GM20431 (cell line): ENCODE measurements around the gene PSENEN.

ENCODE experiments used
- in situ Hi-C: fragments of 300-500 bp; cut with MseI, MboI; formaldehyde crosslinking; loops from one replicate; pipeline ENCODE4 v1.15.0; 2020; ENCODE audit warnings: low sequenced_read_pairs; ENCODE audit not compliant: unreplicated experiment

PSENEN gene

GRCh38 chr19:35745328-35746086 lies at the start of gene PSENEN, which contains the start of gene U2AF1L4:
Gene PSENEN (plus strand): TSS chr19:35745651. CDS start chr19:35745931, 280 bp downstream.
Gene U2AF1L4 (minus strand): TSS chr19:35745418. CDS start chr19:35745391, 27 bp downstream.
- in situ Hi-C loops, result no loop called here

GRCh38 chr19:35695895-35696422 lies 49.5 kb upstream of the PSENEN start:
- in situ Hi-C loops, result loop anchor here (10.0 kb wide), 1 partner anchor 239 kb away; the partner anchor contains the start of gene LRFN3

- in situ Hi-C loops, result loop anchor here (10.0 kb wide), 1 partner anchor 238 kb away; the partner anchor contains the start of gene LRFN3
These were observed 48.6 kb upstream of the PSENEN start for GRCh38 chr19:35696835-35697234.

GRCh38 chr19:35702223-35703012 lies 43.0 kb upstream of the PSENEN start:
- in situ Hi-C loops, result no loop called here

- in situ Hi-C loops, result no loop called here
These were observed 42.1 kb upstream of the PSENEN start for GRCh38 chr19:35703343-35703742.

GRCh38 chr19:35704218-35704617 lies 41.2 kb upstream of the PSENEN start, which contains the start of gene ZBTB32:
Gene ZBTB32 (plus strand): TSS chr19:35704558. CDS start chr19:35714627, 10,069 bp downstream.
- in situ Hi-C loops, result no loop called here

- in situ Hi-C loops, result no loop called here
These were observed 37.1 kb upstream of the PSENEN start for GRCh38 chr19:35708391-35708790.

GRCh38 chr19:35710784-35711723 lies 34.4 kb upstream of the PSENEN start:
- in situ Hi-C loops, result no loop called here

- in situ Hi-C loops, result no loop called here
These were observed 32.6 kb upstream of the PSENEN start for GRCh38 chr19:35712567-35713505.

- in situ Hi-C loops, result no loop called here
These were observed 32.0 kb upstream of the PSENEN start for GRCh38 chr19:35713506-35713850.

- in situ Hi-C loops, result no loop called here
These were observed 31.5 kb upstream of the PSENEN start for GRCh38 chr19:35713904-35714495.

GRCh38 chr19:35714601-35715354 lies 30.7 kb upstream of the PSENEN start:
- in situ Hi-C loops, result no loop called here

- in situ Hi-C loops, result no loop called here
These were observed 30.1 kb upstream of the PSENEN start for GRCh38 chr19:35715355-35715809.

- in situ Hi-C loops, result no loop called here
These were observed 29.3 kb upstream of the PSENEN start for GRCh38 chr19:35715981-35716800.

GRCh38 chr19:35716801-35717664 lies 28.4 kb upstream of the PSENEN start:
- in situ Hi-C loops, result no loop called here
